ENCODE data around the gene SERPIND1. TPM values are rescaled to one million over a fixed set of nuclear protein-coding genes. Genes with fewer than 3 reads are reported as not detected.

The SERPIND1 gene
- total RNA-seq, 3 donors from 2014 or later = 0.29 TPM; not detected in 2

DNA sequence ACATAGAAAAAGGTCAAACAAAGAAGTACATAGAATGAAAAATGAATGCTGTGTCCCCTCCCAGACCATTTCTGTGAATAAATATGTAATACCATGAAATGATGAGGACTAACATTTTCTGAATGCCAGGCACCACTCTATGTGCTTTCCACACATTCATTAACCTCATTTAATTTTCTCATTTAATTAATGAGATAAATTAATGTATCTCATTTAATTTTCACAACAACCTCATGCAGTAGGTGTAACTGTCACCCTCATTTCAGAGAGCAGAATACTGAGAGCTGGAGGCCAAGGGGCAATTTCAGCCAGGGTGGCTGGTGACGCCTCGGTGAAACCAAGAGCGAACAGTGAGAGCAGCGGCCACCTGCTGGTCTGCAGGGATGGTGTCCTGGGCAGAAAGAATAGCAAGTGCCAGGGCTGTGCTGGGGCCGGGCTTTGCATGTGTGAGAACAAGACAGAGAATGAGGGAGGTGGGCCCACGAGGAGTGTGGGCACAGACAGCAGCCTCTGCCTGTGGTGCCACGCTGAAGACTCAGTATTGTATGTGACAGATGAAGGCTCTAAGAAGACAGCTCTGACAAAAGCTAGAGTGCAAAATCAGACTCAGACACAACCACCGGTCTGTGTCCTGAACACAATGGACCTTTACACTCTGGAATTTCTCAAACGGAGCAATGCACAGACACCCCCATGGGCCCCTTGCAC lies 1.8 kb upstream of the SERPIND1 start:
- Histone ChIP-seq H3K27ac (no peak overlapping the region), H3K36me3 (no peaks in the 10 kb centered on the region)
- DNase-seq (ENCODE audit: low spot score in 2 of 2) = no peak

DNA sequence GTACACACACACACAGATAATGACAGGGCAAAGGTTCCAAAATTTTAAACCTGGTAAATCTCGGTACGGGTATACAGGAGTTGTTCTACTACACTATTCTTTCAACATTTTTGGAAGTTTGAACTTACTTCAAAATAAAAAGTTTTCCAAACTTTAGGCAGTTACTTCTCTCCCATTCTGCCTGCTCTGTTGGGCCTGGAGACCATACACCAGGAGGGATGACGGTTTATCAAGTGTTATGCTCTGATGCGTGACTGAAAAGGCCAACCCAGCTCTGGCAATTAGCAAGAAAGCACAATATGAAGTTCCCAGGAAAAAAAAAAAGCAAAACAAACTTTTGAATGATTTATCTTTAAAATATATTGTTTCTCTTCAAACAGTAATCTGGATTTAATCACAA lies 969 bp downstream of the SERPIND1 start:
- TF ChIP-seq POLR2AphosphoS5 (IDR thresholded peaks at IDR 0.05) (no peak), CTCF (IDR thresholded peaks at IDR 0.05) (no peak), POLR2A (IDR thresholded peaks at IDR 0.05) (no peak)
- no peak for DNase-seq (ENCODE audit: low spot score in 2 of 2)
- H3K27me3 ChIP-seq = no peaks in the 10 kb centered on the region
- H3K4me1 ChIP-seq = no peaks in the 10 kb centered on the region
- H3K36me3 ChIP-seq = no peaks in the 10 kb centered on the region
- intact Hi-C loops (cut with DNase I; ENCODE audit: low total_unique reads) = no loop called here
- H3K27ac ChIP-seq = no peak overlapping the region
- H3K9me3 ChIP-seq = no peaks in the 10 kb centered on the region
- no peak overlapping the region for H3K4me3 ChIP-seq

More for the DNA sequence above, 1.8 kb upstream of the SERPIND1 start:
- TF ChIP-seq POLR2AphosphoS5 (IDR thresholded peaks at IDR 0.05) = no peak
- TF ChIP-seq CTCF (IDR thresholded peaks at IDR 0.05) = no peak
- TF ChIP-seq POLR2A (IDR thresholded peaks at IDR 0.05) = no peak
- no peaks in the 10 kb centered on the region for H3K4me1 ChIP-seq
- intact Hi-C loops (cut with DNase I; ENCODE audit: low total_unique reads) = no loop called here
- no peaks in the 10 kb centered on the region for H3K9me3 ChIP-seq
- no peak overlapping the region for H3K4me3 ChIP-seq
- no peaks in the 10 kb centered on the region for H3K27me3 ChIP-seq

GRCh38 chr22:20775342-20775895 lies 1.5 kb downstream of the SERPIND1 start:
- H3K9me3 ChIP-seq = no peaks in the 10 kb centered on the region
- no peaks in the 10 kb centered on the region for H3K4me1 ChIP-seq
- intact Hi-C loops (cut with DNase I; ENCODE audit: low total_unique reads) = no loop called here
- TF ChIP-seq POLR2AphosphoS5 (IDR thresholded peaks at IDR 0.05) (no peak), CTCF (IDR thresholded peaks at IDR 0.05) (no peak), POLR2A (IDR thresholded peaks at IDR 0.05) (no peak)
- no peaks in the 10 kb centered on the region for H3K27me3 ChIP-seq
- no peak overlapping the region for H3K27ac ChIP-seq
- H3K4me3 ChIP-seq = no peak overlapping the region
- H3K36me3 ChIP-seq = no peaks in the 10 kb centered on the region
- no peak for DNase-seq (ENCODE audit: low spot score in 2 of 2)

DNA sequence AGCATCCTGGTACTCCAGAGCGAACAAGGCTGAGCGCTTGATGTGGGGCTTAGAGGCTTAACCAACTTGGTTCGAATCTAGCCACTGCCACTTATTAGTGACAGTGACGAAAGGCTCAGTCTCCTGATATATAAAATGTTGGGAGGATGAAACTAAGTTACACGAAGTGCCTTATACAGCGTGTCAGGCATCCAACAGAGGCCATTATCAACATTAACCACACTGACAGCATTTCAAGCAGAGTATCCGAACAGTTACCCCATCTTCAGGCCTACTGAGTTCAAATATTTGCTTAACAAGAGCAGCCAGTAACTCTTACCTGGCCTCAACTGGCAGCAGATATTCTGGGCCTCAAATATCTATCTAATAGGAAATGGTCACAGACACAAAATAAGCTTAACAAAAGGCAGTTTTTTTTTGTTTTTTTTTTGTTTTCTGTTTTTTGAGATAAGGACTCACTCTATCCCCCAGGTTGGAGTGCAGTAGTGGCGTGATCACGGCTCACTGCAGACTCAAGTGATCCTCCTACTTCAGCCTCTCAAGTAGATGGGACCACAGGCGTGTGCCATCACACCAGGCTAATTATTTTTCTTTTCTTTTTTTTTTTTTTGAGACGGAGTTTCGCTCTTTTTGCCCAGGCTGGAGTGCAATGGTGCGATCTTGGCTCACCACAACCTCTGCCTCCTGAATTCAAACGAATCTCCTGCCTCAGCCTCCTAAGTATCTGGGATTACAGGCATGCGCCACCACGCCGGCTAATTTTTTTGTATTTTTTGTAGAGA lies 2.9 kb downstream of the SERPIND1 start:
- intact Hi-C loops (cut with DNase I; ENCODE audit: low total_unique reads) = no loop called here
- TF ChIP-seq POLR2A (IDR thresholded peaks at IDR 0.05) = no peak
- TF ChIP-seq CTCF (IDR thresholded peaks at IDR 0.05) = no peak
- TF ChIP-seq POLR2AphosphoS5 (IDR thresholded peaks at IDR 0.05) = no peak
- Histone ChIP-seq H3K27me3 (no peaks in the 10 kb centered on the region), H3K27ac (peak overlapping the region; percentile 13 to 82), H3K36me3 (no peaks in the 10 kb centered on the region), H3K9me3 (no peaks in the 10 kb centered on the region), H3K4me1 (no peaks in the 10 kb centered on the region), H3K4me3 (no peak overlapping the region)
- no peak for DNase-seq (ENCODE audit: low spot score in 2 of 2)

Data from breast epithelium (tissue), 4 donors.